NT2/D1 (cell line): ENCODE results near the gene ALOX12B.

Experiments used
- DNase-seq: peaks from one replicate; pipeline ENCODE4 v3.0.0-alpha.2; 2011; ENCODE audit warnings: low read depth, low spot score
- H3K27me3 ChIP-seq: 2 replicates; pipeline ENCODE4 v1.6.0; 2011; ENCODE audit warnings: mild to moderate bottlenecking; ENCODE audit not compliant: insufficient read length, insufficient read depth
- H3K36me3 ChIP-seq: 2 replicates; pipeline ENCODE4 v1.6.1; 2011; ENCODE audit warnings: mild to moderate bottlenecking, low read length, mixed read lengths; ENCODE audit not compliant: insufficient read depth, insufficient read length
- H3K4me1 ChIP-seq: 2 replicates; pipeline ENCODE4 v1.5.1; 2011; ENCODE audit not compliant: insufficient read depth, insufficient read length
- H3K4me3 ChIP-seq: 2 replicates; pipeline ENCODE4 v1.5.1; 2011; ENCODE audit warnings: low read depth; ENCODE audit not compliant: insufficient read length
- H3K9ac ChIP-seq: 2 replicates; pipeline ENCODE4 v1.6.0; 2011; ENCODE audit warnings: low read depth; ENCODE audit not compliant: insufficient read length
- H3K9me3 ChIP-seq: 2 replicates; pipeline ENCODE4 v1.5.1; 2011; ENCODE audit warnings: mild to moderate bottlenecking, low read length; ENCODE audit not compliant: insufficient read depth
- SUZ12 ChIP-seq: IDR thresholded peaks from 2 replicates; pipeline ENCODE4 v1.6.1; 2011; ENCODE audit not compliant: insufficient read length, insufficient read depth; ENCODE audit errors: extremely low read depth
- YY1 ChIP-seq: IDR thresholded peaks from 2 replicates; pipeline ENCODE4 v1.6.1; 2011; ENCODE audit not compliant: insufficient read length, insufficient read depth
- ZNF274 ChIP-seq: IDR thresholded peaks from 2 replicates; pipeline ENCODE4 v1.6.1; 2011; ENCODE audit warnings: mild to moderate bottlenecking, low read depth, low read length

ALOX12B gene

DNA sequence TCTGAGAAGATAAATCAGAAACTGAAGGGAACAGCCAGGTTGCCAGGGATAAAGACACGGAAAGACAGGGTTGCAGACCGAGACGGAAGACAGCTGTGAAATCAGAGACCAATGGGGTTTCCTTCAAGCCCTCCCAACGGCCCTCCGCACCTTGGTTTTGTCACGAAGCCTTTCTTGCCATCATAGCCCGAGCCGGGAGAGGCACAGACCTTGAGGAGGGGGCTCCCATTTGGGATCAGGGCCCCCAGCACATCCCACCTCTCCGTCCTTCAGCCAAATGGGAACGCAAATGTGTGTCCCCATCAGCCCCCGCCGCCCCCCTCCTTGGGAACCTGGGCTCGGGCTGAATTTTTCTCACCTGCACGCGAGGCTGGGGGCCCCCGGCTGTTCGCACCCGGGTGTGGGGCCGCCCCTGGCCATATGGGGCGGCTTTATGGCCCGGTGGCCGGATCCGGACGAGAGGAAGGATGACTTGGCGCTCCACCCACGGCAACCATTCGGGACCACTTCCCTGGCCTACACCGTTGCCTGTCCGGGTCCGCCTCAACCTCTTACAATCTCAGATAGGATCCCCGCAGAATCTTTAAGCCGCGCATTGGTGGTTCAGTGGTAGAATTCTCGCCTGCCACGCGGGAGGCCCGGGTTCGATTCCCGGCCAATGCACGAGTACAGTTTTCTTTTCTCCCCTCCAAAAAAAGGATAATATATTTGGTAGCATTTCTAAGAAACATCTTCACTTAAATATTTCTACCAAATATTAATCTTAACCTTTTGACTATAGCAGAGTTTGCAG lies 37.8 kb upstream of the ALOX12B start:
- Histone ChIP-seq H3K9ac (peak overlapping the region; percentile 33), H3K27me3 (peaks cover 73% of the 10 kb centered on the region)

DNA sequence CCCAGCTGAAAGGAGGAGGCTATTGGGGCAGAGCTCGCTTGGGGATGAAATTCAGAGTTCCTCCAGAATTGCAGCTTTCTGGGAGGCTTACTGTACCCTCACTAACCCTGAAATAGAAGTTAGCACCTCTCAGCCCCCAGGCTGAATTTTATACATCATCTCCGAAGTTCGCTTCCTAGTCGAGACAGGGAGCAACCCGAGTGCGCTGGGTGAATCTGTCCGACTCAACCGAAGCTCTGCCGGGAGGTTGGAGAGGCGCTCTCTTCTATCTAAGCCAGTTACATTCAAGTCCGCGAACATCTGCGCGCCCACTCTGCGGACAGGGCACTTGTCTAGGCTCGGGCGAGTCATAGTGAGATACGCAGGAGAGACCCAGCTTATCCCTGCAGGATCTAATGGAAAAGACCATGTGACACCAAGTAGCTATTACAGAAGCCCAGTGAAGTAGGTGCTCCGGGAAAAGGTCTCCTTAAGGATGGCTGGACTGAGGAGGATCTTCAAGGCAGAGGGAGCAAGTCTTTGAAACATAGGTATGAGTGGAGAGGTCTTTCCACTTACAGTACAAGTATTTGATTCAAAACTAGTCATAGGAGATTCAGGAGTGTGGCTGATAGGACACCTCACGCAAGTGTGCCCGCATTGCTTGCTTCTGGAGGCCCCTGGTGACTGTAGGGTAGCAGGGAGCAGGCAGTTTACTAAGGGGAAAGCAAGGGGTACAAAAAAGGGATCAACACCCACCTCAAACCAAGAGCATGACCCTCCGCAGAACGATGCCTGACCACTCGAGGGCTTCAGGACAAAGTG lies 37.0 kb upstream of the ALOX12B start:
- H3K9me3 ChIP-seq, result no peaks in the 10 kb centered on the region
- DNase-seq, result no peak
- H3K4me3 ChIP-seq, result peak overlapping the region; percentile 53
- peak overlapping the region; percentile 76 for H3K9ac ChIP-seq
- no peaks in the 10 kb centered on the region for H3K36me3 ChIP-seq
- H3K4me1 ChIP-seq, result peaks cover 2% of the 10 kb centered on the region
- H3K27me3 ChIP-seq, result peaks cover 65% of the 10 kb centered on the region
- TF ChIP-seq SUZ12 (no peak), ZNF274 (no peak)

More for the DNA sequence above, 37.8 kb upstream of the ALOX12B start:
- no peak for TF ChIP-seq SUZ12
- Histone ChIP-seq H3K9me3 (no peaks in the 10 kb centered on the region), H3K4me1 (peaks cover 2% of the 10 kb centered on the region), H3K36me3 (no peaks in the 10 kb centered on the region), H3K4me3 (peak overlapping the region; percentile 53)
- no peak for DNase-seq

DNA sequence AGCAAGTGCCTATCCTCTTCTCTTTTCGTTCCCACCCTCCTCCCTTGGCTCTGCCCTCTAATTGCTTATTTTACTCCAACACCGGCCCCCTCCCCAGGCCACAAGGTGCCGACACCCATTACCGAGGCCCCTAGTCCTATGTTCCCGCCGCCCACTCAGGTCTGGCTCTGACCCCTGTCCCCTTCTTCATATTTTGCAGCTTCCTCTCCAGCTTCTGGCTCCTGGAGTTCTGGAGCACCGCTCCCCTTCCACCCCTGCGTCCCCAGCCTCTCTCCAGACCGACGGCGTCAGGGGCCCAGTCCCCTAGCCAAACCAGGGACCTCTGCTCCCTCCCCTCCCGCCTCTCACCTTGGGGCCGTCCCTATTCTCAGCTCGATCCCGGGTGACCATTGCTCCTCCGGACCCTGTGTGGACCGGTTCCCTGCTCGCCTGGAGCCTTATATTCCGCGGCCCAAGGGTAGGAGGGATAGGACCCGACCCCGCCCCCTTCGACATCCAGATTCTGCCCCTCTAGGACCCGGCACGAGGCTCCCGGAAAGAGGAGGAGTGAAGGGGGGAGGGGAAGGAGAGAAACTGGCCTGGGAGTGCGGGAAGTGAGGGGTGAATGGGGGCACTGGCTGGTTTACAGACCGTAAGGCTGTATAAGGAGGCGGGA lies 36.3 kb upstream of the ALOX12B start, which contains the start of gene HES7:
HES7 (minus strand) TSS at position 412 of the 655 bp plus-strand sequence; CDS start at position 390, 22 bp downstream.
- H3K4me1 ChIP-seq, result peaks cover 2% of the 10 kb centered on the region
- peak within 1 kb of the TSS; percentile 76 for H3K9ac ChIP-seq
- peaks cover 60% of the 10 kb centered on the region for H3K27me3 ChIP-seq
- no peak for DNase-seq
- no peaks in the 10 kb centered on the region for H3K9me3 ChIP-seq
- TF ChIP-seq YY1 (no peak), ZNF274 (no peak), SUZ12 (no peak)
- H3K4me3 ChIP-seq, result peak within 1 kb of the TSS; percentile 53
- H3K36me3 ChIP-seq, result no peaks in the 10 kb centered on the region

DNA sequence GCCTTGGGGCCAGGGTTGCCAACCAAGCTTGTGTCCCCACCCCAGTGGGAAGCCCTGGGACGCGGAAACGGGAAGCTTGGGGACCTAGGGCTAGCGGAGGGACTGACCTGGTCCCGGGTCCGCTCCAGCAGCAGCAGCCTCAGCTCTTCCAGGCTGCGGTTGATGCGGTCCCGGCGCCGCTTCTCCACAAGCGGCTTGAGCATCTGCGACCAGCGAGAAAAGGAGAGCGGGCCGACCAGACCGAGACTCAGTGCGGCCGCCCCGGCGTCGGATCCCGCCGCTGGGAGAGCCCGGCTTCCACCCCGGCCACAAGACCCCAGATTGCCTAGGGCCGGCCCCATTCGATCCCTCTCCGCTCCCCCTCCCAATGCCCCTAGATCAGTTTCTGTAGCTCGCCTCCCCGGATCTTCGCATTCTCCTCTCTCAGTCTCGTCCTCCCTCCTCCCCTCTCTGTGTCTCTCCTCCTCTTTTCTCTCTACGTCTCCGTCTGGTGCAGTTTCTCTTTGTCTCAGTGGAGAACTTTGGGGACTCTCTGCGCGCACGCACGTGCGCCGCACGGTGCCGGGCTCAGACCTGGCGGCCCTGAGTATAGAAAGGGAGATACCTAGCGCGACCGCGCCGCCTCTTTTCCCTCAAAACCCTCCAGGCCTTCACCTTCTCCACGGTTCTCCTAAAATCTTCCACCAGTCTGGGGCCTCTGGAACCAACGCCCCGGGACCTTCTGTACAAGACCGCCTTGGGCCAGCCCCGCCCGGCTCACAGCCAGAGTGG lies 35.6 kb upstream of the ALOX12B start:
- peaks cover 4% of the 10 kb centered on the region for H3K4me1 ChIP-seq
- H3K4me3 ChIP-seq, result peak overlapping the region; percentile 53
- no peaks in the 10 kb centered on the region for H3K36me3 ChIP-seq
- H3K9me3 ChIP-seq, result no peaks in the 10 kb centered on the region
- peaks cover 57% of the 10 kb centered on the region for H3K27me3 ChIP-seq
- no peak for DNase-seq
- TF ChIP-seq SUZ12 (peak; percentile 52), YY1 (no peak), ZNF274 (no peak)
- peak overlapping the region; percentile 76 for H3K9ac ChIP-seq

DNA sequence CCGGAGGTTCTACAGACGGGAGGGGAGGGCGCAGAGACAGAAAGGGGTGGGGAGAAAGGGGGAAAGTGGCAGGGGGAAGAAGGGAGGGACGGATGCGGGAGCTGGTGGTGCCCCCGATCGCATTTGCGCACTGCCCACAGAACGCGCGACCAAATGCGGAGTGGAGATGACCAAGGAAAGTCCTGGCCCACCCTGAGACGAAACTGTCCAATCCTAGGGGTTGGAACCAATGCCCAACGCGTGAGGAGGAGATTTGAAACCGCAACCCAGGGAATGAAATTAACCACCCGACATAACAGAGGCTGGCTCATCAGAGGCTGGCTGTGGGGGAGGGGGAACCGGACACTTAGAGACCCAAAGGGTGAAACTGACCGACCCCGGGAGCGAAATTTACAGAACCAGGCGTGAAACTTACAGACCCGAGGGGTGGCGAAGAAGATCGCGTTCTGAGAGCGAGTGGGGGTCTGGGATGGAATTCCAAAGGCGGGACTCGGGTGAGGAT lies 35.0 kb upstream of the ALOX12B start:
- TF ChIP-seq SUZ12, result peak; percentile 73
- TF ChIP-seq YY1, result no peak
- H3K4me1 ChIP-seq, result peaks cover 4% of the 10 kb centered on the region
- DNase-seq, result no peak

DNA sequence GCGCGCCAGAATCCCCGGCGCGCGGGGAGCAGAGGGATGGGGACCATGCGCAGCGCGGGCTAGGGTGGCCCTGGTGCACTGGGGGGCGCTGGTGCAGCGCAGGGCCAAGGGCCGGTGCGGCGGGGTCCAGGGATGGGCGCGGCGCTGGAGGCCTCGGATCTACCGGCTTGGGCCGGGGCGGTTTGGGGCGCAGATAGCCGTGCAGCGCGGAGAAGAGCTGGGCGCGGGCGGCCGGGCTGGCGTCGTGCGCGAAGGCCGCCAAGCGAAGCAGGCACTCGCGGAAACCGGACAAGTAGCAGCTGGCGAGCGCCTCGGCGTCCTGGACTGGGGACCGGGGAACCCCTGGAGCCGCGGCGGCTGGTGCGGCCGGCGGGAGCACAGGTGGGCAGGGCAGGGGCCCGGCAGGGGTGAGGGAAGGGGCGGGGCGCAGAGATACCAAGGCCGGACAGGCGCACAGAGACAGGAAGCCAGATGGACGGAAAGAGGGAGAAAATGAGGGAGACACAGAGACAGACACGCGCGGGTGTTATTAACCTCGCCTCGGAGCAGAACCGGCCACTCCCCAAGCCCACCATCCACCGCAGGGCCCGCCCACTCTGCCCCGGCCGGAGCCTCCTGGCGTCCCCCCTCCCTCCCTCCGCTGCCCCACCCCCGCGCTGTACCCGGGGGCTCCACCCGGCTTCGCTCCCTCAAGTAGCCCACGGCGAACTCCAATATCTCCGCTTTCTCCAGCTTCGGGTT lies 34.3 kb upstream of the ALOX12B start:
- H3K36me3 ChIP-seq, result no peaks in the 10 kb centered on the region
- peak overlapping the region; percentile 53 for H3K4me3 ChIP-seq
- H3K27me3 ChIP-seq, result peaks cover 57% of the 10 kb centered on the region
- H3K9me3 ChIP-seq, result no peaks in the 10 kb centered on the region
- peak overlapping the region; percentile 21 for H3K9ac ChIP-seq
- no peak for DNase-seq
- H3K4me1 ChIP-seq, result peaks cover 4% of the 10 kb centered on the region
- TF ChIP-seq SUZ12 (no peak), ZNF274 (no peak), YY1 (no peak)

More for the DNA sequence above, 35.0 kb upstream of the ALOX12B start:
- peaks cover 57% of the 10 kb centered on the region for H3K27me3 ChIP-seq
- peak overlapping the region; percentile 53 for H3K4me3 ChIP-seq
- H3K36me3 ChIP-seq, result no peaks in the 10 kb centered on the region
- no peaks in the 10 kb centered on the region for H3K9me3 ChIP-seq
- peak overlapping the region; percentile 76 for H3K9ac ChIP-seq
